Panc1 (cell line): Measurements from ENCODE around the gene KAZN.

Source experiments
- CTCF ChIP-seq: fragments of 450-650 bp; IDR thresholded peaks from 2 replicates; pipeline ENCODE4 v1.5.1; 2017; ENCODE audit warnings: mild to moderate bottlenecking
- POLR2AphosphoS5 ChIP-seq: IDR thresholded peaks from 2 replicates; pipeline ENCODE4 v1.6.1; 2012; ENCODE audit warnings: mild to moderate bottlenecking, low read depth, low read length, moderate library complexity
- SIN3A ChIP-seq: IDR thresholded peaks from 2 replicates; pipeline ENCODE4 v1.6.1; 2012; ENCODE audit warnings: low read depth, mild to moderate bottlenecking, low read length, moderate library complexity, borderline replicate concordance; ENCODE audit not compliant: insufficient read depth
- TCF7L2 ChIP-seq: IDR thresholded peaks from 2 replicates; pipeline ENCODE4 v1.6.1; 2011; ENCODE audit warnings: mild to moderate bottlenecking, low read depth, low read length, inconsistent platforms
- TF ChIP-seq, protein P1 (sequence below), 2 experiments: IDR thresholded peaks; 2 replicates each; pipeline ENCODE4 v1.6.1; 2011 to 2012; ENCODE audit warnings: low read depth in 2 of 2, control low read depth in 1 of 2, low read length in 1 of 2, mild to moderate bottlenecking in 1 of 2, moderate library complexity in 1 of 2; ENCODE audit not compliant: insufficient read depth in 1 of 2

DNA sequence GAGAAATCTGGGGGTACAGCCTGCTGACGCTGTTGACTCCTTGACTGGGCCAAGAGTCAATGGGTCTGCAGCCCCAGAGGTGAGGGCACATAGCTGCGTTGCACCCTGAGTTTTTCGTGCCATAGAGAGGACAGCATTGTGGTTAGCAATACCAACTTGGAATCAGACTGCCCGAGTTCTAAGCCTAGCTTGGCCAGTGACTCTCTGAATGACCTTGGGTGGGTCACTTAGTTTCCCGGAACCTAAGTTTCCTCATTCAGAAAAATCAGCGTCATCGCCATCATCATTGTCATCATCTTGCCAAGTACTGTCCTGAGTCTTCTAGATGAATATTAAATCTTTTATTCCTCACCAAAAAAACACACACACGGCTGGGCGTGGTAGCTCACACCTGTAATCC is 403.8 kb downstream of the KAZN start:
- no peak for TF ChIP-seq CTCF
- TF ChIP-seq SIN3A: no peak
- TF ChIP-seq, protein P1, sequence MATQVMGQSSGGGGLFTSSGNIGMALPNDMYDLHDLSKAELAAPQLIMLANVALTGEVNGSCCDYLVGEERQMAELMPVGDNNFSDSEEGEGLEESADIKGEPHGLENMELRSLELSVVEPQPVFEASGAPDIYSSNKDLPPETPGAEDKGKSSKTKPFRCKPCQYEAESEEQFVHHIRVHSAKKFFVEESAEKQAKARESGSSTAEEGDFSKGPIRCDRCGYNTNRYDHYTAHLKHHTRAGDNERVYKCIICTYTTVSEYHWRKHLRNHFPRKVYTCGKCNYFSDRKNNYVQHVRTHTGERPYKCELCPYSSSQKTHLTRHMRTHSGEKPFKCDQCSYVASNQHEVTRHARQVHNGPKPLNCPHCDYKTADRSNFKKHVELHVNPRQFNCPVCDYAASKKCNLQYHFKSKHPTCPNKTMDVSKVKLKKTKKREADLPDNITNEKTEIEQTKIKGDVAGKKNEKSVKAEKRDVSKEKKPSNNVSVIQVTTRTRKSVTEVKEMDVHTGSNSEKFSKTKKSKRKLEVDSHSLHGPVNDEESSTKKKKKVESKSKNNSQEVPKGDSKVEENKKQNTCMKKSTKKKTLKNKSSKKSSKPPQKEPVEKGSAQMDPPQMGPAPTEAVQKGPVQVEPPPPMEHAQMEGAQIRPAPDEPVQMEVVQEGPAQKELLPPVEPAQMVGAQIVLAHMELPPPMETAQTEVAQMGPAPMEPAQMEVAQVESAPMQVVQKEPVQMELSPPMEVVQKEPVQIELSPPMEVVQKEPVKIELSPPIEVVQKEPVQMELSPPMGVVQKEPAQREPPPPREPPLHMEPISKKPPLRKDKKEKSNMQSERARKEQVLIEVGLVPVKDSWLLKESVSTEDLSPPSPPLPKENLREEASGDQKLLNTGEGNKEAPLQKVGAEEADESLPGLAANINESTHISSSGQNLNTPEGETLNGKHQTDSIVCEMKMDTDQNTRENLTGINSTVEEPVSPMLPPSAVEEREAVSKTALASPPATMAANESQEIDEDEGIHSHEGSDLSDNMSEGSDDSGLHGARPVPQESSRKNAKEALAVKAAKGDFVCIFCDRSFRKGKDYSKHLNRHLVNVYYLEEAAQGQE (IDR thresholded peaks at IDR 0.05; ENCODE audit: insufficient read depth in 1 of 2, low read depth in 2 of 2, low read length in 1 of 2): no peak
- TF ChIP-seq TCF7L2: no peak
- no peak for TF ChIP-seq POLR2AphosphoS5
